Measurements from ENCODE around the gene MAML2. TPM values are rescaled to one million over a fixed set of nuclear protein-coding genes. Genes with fewer than 3 reads are reported as not detected.

Gene MAML2
- total and polyA plus RNA-seq, 9 of the 15 experiments (the other 6 are each of a cell fraction or from before 2014, with no cell fraction given) = 0.79 to 6.8 (median 4.8) TPM

- TF ChIP-seq CBX1 (IDR thresholded peaks at IDR 0.05; ENCODE audit: low read depth) = no peak
- 0 out of 2 replicates have a peak, but pooled peaks have one; percentile 33 for TF ChIP-seq MXI1 (IDR thresholded peaks at IDR 0.05; ENCODE audit: low read depth, low read length)
- 0 out of 2 replicates have a peak, but pooled peaks have one; percentile 27 for TF ChIP-seq POLR2AphosphoS5 (IDR thresholded peaks at IDR 0.05; ENCODE audit: control insufficient read depth, insufficient read depth, low read depth, low read length)
- TF ChIP-seq ZNF511 (CRISPR knock-in tag; IDR thresholded peaks at IDR 0.05) = no peak
- TF ChIP-seq CTBP1 (IDR thresholded peaks at IDR 0.05; ENCODE audit: borderline replicate concordance) = peak; percentile 89
- TF ChIP-seq ZNF668 (CRISPR knock-in tag; IDR thresholded peaks at IDR 0.05) = 0 out of 2 replicates have a peak, but pooled peaks have one; percentile 42
- peak; percentile 70; the same call in 1 of the 2 replicates for TF ChIP-seq GTF2E2 (tag; IDR thresholded peaks at IDR 0.05)
- 0 out of 2 replicates have a peak, but pooled peaks have one; percentile 37 for TF ChIP-seq ZNF197 (CRISPR knock-in tag; IDR thresholded peaks at IDR 0.05; ENCODE audit: low read depth)
- TF ChIP-seq RFX1 (IDR thresholded peaks at IDR 0.05) = peak; percentile 42; the same call in 1 of the 2 replicates
- peak; percentile 79 for TF ChIP-seq DPF2 (IDR thresholded peaks at IDR 0.05)
- TF ChIP-seq CBFA2T3 (IDR thresholded peaks at IDR 0.05) = peak; percentile 90
- TF ChIP-seq EP300 (IDR thresholded peaks at IDR 0.05; ENCODE audit: low read length) = peak; percentile 73
- peak; percentile 72 for TF ChIP-seq TAL1 (IDR thresholded peaks at IDR 0.05)
- TF ChIP-seq ZBTB11 (CRISPR knock-in tag; IDR thresholded peaks at IDR 0.05) = peak in 1 of 3 experiments; percentile 22; a peak in 1 of 6 replicates
- peak; percentile 19; the same call in 1 of the 2 replicates for TF ChIP-seq STAT5A (IDR thresholded peaks at IDR 0.05; ENCODE audit: borderline replicate concordance, low read length)
- no peak for TF ChIP-seq SLC30A9 (CRISPR knock-in tag; IDR thresholded peaks at IDR 0.05)
- peak; percentile 45; the same call in 1 of the 2 replicates for TF ChIP-seq FOSL1 (tag; conservative IDR thresholded peaks at IDR 0.05)
- TF ChIP-seq ETS1 (conservative IDR thresholded peaks at IDR 0.05; ENCODE audit: control insufficient read depth, low read depth, low read length) = no peak
- peak; percentile 69; the same call in 1 of the 2 replicates for TF ChIP-seq C11orf30 (IDR thresholded peaks at IDR 0.05; ENCODE audit: low read depth)
Observed at GRCh38 chr11:96337541-96338431, 5.2 kb downstream of the MAML2 start (continued).

Data from K562 (cell line).